AG09309 (cell line): ENCODE data around the gene SBDS.
"Not testable (repeated sequence)": the region's sequence is repeated elsewhere in the genome, so short reads cannot be mapped to it uniquely, and the experiment has no call there.

Experiments used
- DNase-seq: peaks from one replicate; pipeline ENCODE4 v3.0.0-alpha.2; 2010; ENCODE audit warnings: low read depth
- H3K4me3 ChIP-seq: 2 replicates; pipeline ENCODE4 v1.5.1; 2011; ENCODE audit warnings: mild to moderate bottlenecking, low read depth, low read length, moderate library complexity; ENCODE audit not compliant: control insufficient read depth
- TF ChIP-seq, protein P1 (sequence below): IDR thresholded peaks from 2 replicates; pipeline ENCODE4 v1.5.1; 2011; ENCODE audit warnings: mild to moderate bottlenecking, low read depth, low read length, inconsistent platforms; ENCODE audit not compliant: insufficient read depth, control insufficient read depth; ENCODE audit errors: missing control alignments

Gene SBDS

DNA sequence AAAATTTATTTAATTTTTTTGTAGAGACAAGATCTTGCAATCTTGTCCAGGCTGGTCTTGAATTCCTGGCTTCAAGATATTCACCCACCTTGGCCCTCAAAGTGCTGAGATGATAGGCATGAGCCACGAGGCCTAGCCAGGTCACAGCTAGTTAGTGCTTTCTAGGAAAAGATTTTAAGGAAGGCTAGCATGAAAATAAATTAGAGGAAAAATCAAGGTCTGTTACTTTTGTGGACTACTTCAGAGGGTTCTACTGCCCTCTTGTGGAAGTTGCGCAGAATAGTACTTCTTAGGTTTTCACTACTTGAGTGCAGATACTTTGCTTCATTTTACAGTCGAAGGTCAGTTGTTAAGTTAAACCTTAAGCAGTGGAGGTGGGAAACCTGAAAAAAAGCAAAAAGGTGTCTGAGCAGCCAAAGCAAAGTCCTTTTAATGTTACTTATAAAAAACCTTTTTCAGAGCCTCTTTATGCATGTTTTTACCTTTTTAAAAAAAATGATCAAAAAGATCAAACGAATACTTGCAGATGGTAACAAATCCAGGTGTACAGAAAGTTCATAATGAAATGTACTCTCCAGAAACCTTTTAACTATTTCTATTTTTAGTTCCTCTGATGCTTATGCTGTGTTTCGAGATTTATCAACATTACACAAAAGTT is 5.3 kb upstream of the SBDS start:
- TF ChIP-seq, protein P1, sequence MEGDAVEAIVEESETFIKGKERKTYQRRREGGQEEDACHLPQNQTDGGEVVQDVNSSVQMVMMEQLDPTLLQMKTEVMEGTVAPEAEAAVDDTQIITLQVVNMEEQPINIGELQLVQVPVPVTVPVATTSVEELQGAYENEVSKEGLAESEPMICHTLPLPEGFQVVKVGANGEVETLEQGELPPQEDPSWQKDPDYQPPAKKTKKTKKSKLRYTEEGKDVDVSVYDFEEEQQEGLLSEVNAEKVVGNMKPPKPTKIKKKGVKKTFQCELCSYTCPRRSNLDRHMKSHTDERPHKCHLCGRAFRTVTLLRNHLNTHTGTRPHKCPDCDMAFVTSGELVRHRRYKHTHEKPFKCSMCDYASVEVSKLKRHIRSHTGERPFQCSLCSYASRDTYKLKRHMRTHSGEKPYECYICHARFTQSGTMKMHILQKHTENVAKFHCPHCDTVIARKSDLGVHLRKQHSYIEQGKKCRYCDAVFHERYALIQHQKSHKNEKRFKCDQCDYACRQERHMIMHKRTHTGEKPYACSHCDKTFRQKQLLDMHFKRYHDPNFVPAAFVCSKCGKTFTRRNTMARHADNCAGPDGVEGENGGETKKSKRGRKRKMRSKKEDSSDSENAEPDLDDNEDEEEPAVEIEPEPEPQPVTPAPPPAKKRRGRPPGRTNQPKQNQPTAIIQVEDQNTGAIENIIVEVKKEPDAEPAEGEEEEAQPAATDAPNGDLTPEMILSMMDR = peak; percentile 4
- not testable (repeated sequence) for DNase-seq, H3K4me3 ChIP-seq

DNA sequence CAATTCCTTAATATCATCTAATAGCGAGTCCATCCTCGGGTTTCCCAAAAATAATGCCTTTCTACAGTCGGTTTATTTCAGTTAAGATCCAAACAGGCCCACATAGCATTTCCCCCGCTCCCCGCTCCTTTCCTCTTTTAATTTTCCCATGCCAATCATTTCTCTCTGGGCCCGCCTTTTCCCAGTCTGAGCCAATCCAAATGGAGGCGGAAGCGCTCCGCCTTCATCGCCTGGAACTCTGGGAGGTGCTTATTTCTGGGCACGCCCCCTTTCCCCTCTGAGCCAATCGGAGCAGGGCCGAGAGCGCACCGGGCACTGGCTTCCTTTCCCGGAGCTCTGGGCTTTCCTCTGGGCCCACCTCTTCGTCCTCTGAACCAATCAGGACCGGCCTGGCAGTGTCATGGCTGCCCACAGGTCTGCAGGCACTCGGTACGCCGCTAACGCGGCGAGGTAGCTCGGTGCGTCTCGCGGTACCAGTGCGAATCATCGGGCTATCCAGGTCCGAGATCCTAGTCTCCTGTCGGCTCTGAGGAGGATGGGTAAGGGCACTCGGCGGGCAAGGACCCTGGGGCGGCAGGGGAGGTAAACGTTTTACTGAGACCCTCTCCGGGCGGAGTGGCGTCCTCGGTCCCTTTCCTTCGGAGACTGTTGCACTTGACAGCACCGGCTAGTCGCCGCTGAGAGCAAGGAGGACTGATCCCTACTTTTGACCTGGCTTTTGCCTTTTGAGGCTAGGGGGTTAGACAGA is 1.2 kb upstream of the SBDS start, which contains the start of gene TYW1:
Gene TYW1 (plus strand): TSS at position 390 of the 748 bp plus-strand sequence. CDS start 146 bp downstream, at position 536.
- DNase-seq = peak; percentile 83
- peak within 1 kb of the TSS; percentile 62 for H3K4me3 ChIP-seq

DNA sequence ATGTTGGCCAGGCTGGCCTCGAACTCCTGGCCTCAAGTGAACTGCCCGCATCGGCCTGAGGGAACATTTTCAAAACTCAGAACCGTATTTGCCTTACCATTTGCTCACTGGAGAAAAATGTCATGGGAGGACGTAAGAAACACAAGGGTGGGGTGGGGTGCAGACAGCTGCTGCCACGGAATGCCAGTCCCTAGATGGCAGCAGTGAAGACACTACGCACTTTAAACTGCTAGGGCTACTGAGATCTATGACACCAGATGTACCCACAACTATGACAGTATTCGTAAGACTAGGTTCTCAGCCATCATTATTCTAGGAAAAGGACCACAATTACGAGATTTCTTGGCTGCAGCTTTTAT is 716 bp downstream of the SBDS start:
- TF ChIP-seq, protein P1 = peak; percentile 36
- peak overlapping the region; percentile 76 for H3K4me3 ChIP-seq
- peak; percentile 57 for DNase-seq

DNA sequence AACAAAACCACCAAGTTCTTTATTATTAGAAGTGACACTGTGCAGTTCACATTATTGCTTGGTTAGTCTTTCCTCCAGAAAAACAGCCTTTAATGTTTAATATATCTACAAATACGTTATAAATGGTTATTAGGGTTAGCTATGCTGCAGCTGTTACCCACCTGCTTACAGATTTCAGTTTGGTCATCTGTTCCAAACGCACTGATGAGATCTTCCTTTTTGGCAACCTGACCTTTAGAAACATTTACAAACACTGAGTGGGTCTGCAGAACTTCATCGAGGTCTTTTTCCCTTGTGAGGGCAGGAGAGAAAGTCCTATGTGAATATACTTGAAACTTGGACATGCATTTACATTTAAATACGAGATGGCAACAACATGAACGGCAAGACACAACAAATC is 1.3 kb downstream of the SBDS start:
- H3K4me3 ChIP-seq = peak overlapping the region; percentile 76
- not testable (repeated sequence) for DNase-seq

DNA sequence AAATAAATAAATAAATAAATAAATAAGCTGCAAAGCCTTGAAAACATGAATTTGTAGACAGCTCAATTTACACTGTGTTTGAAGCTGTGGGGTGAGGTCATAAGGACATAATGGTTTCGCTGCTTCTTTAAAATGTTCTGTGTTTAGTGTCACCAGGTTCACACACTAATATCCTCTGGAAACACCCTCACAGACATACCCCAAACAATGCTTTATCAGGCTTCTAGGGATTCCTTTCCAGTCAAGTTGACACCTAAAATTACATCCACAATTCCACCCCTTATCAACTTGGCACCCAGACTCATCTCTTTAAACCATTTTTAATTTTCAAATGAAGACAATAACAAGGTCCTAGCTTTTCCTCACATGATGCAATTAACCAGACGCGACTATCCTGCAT is 5.8 kb downstream of the SBDS start:
- not testable (repeated sequence) for DNase-seq, H3K4me3 ChIP-seq

DNA sequence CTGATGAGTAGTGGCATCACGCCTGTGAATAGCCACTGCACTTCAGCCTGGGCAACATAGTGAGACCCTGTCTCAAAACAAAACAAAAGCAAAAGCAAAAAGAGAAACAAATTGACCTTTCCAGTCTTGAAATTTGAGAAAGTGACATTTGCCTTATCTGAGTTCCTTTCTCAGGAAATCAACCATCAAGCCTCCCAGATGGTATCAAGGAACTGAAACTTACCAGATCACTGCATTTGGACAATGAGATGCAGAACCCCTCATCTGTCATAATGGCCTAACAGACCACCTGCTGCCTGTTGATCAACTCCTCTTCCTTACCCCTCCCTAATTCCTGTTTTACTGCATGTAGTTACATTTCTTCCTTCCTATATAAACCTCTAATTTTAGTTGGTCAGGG is 15.1 kb downstream of the SBDS start:
- DNase-seq, H3K4me3 ChIP-seq: not testable (repeated sequence)

DNA sequence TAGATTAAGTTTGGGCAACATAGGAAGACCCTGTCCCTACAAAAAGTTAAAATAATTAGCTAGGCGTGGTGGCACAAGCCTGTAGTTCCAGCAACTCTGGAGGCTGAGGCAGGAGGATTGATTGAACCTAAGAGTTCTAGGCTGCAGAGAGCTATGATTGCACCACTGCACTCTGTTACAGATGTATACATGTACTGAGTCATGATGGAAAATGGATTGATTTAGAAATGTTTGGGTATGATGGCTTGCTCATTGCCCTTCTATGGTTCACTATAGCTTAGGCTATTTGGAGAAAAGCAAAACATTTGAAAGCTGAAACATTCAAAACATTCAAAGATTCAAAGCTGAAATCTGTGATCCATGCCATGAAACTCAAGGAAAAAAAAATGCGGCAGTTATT is 16.4 kb downstream of the SBDS start:
- not testable (repeated sequence) for H3K4me3 ChIP-seq, DNase-seq

DNA sequence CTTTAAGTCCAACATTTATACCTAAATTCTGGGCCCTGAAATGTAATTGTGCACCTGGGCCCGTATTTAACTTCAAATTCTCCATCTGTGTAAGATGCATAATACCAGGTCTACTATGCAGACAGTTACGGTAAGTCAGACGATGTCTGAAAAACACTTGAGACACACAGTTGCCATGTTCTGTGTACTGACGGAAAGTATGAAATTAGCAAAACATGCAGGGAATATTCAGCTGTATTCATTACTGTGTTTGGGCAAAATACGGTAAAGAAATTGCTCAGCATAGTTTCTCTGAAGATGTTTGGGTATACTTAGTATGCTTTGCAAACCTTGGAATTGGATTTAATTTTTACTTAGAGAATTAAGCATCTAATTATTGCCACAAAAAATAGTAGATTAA is 17.1 kb downstream of the SBDS start:
- not testable (repeated sequence) for DNase-seq, H3K4me3 ChIP-seq

DNA sequence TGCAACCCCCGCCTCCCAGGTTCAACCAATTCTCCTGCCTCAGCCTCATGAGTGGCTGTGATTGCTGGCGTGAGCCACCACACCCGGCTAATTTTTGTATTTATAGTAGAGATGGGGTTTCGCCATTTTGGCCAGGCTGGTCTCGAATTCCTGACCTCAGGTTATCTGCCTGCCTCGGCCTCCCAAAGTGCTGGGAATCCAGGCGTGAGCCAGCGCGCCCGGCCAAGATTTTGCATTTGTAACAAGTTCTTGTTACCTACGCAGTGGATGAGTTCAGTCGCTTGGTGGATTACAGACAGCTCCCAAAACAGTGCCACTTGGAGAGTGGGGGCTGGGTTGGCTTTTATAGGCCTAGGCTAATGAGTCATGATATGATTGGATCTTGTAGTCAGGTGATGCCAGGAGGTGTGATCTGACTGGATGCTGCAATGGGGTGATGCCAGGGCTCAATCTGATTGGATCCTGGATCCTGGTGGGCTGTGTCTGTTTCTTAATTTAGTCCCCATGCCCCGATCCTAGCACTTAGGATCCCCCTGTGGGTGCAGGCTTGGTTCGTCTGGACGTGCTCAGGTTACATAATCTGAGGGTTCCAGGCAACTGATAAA is 20.3 kb downstream of the SBDS start:
- H3K4me3 ChIP-seq = no peak overlapping the region
- no peak for DNase-seq
- TF ChIP-seq, protein P1 = no peak

DNA sequence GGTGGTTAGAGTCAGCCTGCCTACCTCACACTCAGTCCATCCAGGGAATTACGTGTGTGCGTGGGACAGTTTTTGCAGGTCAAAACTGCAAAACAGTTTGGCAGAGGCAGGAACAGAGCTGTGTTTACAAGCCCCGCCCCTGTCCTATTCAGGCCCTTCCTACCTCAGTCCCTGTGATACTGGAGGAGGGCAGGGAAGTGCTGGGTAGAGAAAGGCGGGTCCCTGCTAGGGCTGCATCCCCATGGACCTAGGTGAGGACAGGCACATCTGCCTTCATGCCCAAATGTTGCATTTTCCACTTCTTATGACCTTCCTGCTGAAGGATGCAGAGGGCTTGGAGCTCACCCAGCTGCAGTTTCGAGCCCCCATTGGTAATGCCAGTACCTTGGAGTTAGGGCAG is 25.1 kb downstream of the SBDS start:
- DNase-seq = no peak
- TF ChIP-seq, protein P1 = no peak
- H3K4me3 ChIP-seq = no peak overlapping the region

DNA sequence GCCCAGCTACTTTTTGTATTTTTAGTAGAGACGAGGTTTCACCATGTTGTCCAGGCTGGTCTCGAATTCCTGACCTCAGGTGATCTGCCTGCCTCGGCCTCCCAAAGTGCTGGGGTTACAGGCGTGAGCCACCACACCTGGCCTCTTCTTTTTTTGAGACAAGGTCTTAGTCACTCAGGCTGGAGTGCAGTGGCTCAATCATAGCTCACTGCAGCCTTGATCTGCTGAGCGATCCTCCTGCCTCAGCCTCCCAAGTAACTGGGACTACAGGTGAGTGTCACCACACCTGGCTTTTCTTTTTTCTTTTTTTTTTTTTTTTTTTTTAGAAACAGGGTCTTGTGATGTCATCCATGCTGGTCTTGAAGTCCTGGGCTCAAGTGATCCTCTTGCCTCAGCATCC is 26.4 kb downstream of the SBDS start:
- H3K4me3 ChIP-seq, DNase-seq: not testable (repeated sequence)
